ENCODE measurements around the gene ACAP2. TPM values are rescaled to one million over a fixed set of nuclear protein-coding genes. Genes with fewer than 3 reads are reported as not detected.

ACAP2 gene
- total RNA-seq, 1 donor from 2014 or later, result 46.0 TPM

- Histone ChIP-seq H3K4me1 (ENCODE audit: insufficient read depth, low read length) (no peaks in the 10 kb centered on the region), H3K4me3 (ENCODE audit: insufficient read depth, low read depth, low read length) (no peak overlapping the region), H3K9ac (ENCODE audit: low read length) (no peak overlapping the region), H3K4me2 (ENCODE audit: low read length) (no peak overlapping the region), H2AFZ (ENCODE audit: low read depth, low read length) (no peak overlapping the region), H3K79me2 (ENCODE audit: insufficient read depth, low read length) (peaks cover 12% of the 10 kb centered on the region), H3K27me3 (ENCODE audit: insufficient read depth, low read length) (no peaks in the 10 kb centered on the region), H3K9me3 (ENCODE audit: insufficient read depth, low read depth, low read length) (no peaks in the 10 kb centered on the region), H4K20me1 (ENCODE audit: insufficient read depth, low read length) (peaks cover 10% of the 10 kb centered on the region), H3K27ac (ENCODE audit: low read depth, low read length) (no peak overlapping the region), H3K36me3 (ENCODE audit: insufficient read depth, low read length) (no peaks in the 10 kb centered on the region)
- DNase-seq (ENCODE audit: low read depth) (no peak), FAIRE-seq (no peak)
- Mint-ChIP-seq H3K9me3 (ENCODE audit: unreplicated experiment) (no peaks in the 10 kb centered on the region), H3K27ac (ENCODE audit: unreplicated experiment) (no peak overlapping the region), H3K27me3 (ENCODE audit: low read depth, unreplicated experiment) (no peaks in the 10 kb centered on the region), H3K36me3 (ENCODE audit: low read depth, unreplicated experiment) (peaks cover 5% of the 10 kb centered on the region), H3K4me3 (ENCODE audit: unreplicated experiment) (no peak overlapping the region), H3K4me1 (ENCODE audit: low read depth, unreplicated experiment) (peaks cover 7% of the 10 kb centered on the region)
- TF ChIP-seq, protein P1, sequence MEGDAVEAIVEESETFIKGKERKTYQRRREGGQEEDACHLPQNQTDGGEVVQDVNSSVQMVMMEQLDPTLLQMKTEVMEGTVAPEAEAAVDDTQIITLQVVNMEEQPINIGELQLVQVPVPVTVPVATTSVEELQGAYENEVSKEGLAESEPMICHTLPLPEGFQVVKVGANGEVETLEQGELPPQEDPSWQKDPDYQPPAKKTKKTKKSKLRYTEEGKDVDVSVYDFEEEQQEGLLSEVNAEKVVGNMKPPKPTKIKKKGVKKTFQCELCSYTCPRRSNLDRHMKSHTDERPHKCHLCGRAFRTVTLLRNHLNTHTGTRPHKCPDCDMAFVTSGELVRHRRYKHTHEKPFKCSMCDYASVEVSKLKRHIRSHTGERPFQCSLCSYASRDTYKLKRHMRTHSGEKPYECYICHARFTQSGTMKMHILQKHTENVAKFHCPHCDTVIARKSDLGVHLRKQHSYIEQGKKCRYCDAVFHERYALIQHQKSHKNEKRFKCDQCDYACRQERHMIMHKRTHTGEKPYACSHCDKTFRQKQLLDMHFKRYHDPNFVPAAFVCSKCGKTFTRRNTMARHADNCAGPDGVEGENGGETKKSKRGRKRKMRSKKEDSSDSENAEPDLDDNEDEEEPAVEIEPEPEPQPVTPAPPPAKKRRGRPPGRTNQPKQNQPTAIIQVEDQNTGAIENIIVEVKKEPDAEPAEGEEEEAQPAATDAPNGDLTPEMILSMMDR (IDR thresholded peaks at IDR 0.05; ENCODE audit: insufficient read depth, low read depth, low read length), result no peak
- TF ChIP-seq EZH2 (IDR thresholded peaks at IDR 0.05; ENCODE audit: insufficient read depth, low read length), result no peak
Observed at GRCh38 chr3:195348426-195349115, 94.2 kb downstream of the ACAP2 start.

DNA sequence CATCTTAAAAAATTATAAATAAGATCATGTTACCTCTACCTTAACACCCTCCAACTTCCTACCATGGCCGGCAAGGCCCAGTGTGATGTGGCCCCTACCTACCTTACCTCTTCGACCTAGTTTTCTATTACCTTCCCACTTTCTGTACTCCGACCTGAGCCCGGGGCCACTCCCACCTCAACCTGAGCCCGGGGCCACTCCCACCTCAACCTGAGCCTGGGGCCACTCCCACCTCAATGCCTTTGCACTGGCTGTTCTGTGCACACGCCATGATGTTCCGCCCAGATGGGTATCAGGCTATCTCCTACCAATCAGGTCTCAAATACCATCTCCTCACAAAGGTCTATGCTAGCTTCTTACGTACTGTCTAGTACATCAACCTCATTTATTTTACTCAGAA lies 105.1 kb downstream of the ACAP2 start:
- no peak overlapping the region for H3K27ac Mint-ChIP-seq (ENCODE audit: unreplicated experiment)
- Histone ChIP-seq H3K27me3 (ENCODE audit: insufficient read depth, low read length) (no peaks in the 10 kb centered on the region), H3K9ac (ENCODE audit: low read length) (no peak overlapping the region), H3K9me3 (ENCODE audit: insufficient read depth, low read depth, low read length) (no peaks in the 10 kb centered on the region), H3K27ac (ENCODE audit: low read depth, low read length) (no peak overlapping the region), H3K79me2 (ENCODE audit: insufficient read depth, low read length) (no peaks in the 10 kb centered on the region), H3K4me1 (ENCODE audit: insufficient read depth, low read length) (no peaks in the 10 kb centered on the region), H2AFZ (ENCODE audit: low read depth, low read length) (no peak overlapping the region), H3K4me2 (ENCODE audit: low read length) (no peak overlapping the region), H3K36me3 (ENCODE audit: insufficient read depth, low read length) (peaks cover 5% of the 10 kb centered on the region), H4K20me1 (ENCODE audit: insufficient read depth, low read length) (no peaks in the 10 kb centered on the region), H3K4me3 (ENCODE audit: insufficient read depth, low read depth, low read length) (no peak overlapping the region)
- H3K4me3 Mint-ChIP-seq (ENCODE audit: unreplicated experiment), result no peak overlapping the region
- TF ChIP-seq, protein P1 (IDR thresholded peaks at IDR 0.05; ENCODE audit: insufficient read depth, low read depth, low read length), result no peak
- TF ChIP-seq EZH2 (IDR thresholded peaks at IDR 0.05; ENCODE audit: insufficient read depth, low read length), result no peak
- H3K9me3 Mint-ChIP-seq (ENCODE audit: unreplicated experiment), result no peaks in the 10 kb centered on the region
- no peaks in the 10 kb centered on the region for H3K27me3 Mint-ChIP-seq (ENCODE audit: low read depth, unreplicated experiment)
- FAIRE-seq, result no peak
- peaks cover 3% of the 10 kb centered on the region for H3K36me3 Mint-ChIP-seq (ENCODE audit: low read depth, unreplicated experiment)
- no peaks in the 10 kb centered on the region for H3K4me1 Mint-ChIP-seq (ENCODE audit: low read depth, unreplicated experiment)
- no peak for DNase-seq (ENCODE audit: low read depth)

DNA sequence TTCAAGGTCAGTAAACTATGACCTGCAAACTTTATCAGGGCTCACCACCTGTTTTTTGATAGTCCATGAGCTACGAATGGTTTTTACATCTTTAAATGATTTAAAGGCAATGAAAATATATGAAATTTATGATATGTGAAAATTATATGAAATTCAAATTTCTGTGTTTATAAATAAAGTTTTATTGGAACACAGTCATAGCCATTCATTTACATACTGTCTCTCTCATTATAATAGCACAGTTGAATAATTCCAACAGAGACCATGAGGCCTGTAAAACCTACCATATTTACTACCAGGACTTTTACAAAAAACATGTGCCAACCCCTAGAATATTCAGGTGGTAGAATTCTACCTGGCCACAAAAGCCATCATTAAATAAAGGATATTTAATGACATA lies 107.9 kb downstream of the ACAP2 start:
- TF ChIP-seq, protein P1 (IDR thresholded peaks at IDR 0.05; ENCODE audit: insufficient read depth, low read depth, low read length), result no peak
- no peak for TF ChIP-seq EZH2 (IDR thresholded peaks at IDR 0.05; ENCODE audit: insufficient read depth, low read length)
- Histone ChIP-seq H3K4me2 (ENCODE audit: low read length) (no peak overlapping the region), H3K4me1 (ENCODE audit: insufficient read depth, low read length) (no peaks in the 10 kb centered on the region), H3K4me3 (ENCODE audit: insufficient read depth, low read depth, low read length) (no peak overlapping the region), H3K27me3 (ENCODE audit: insufficient read depth, low read length) (no peaks in the 10 kb centered on the region), H3K79me2 (ENCODE audit: insufficient read depth, low read length) (no peaks in the 10 kb centered on the region), H2AFZ (ENCODE audit: low read depth, low read length) (no peak overlapping the region), H4K20me1 (ENCODE audit: insufficient read depth, low read length) (no peaks in the 10 kb centered on the region), H3K36me3 (ENCODE audit: insufficient read depth, low read length) (peaks cover 12% of the 10 kb centered on the region), H3K27ac (ENCODE audit: low read depth, low read length) (no peak overlapping the region), H3K9me3 (ENCODE audit: insufficient read depth, low read depth, low read length) (no peaks in the 10 kb centered on the region), H3K9ac (ENCODE audit: low read length) (no peak overlapping the region)
- H3K4me1 Mint-ChIP-seq (ENCODE audit: low read depth, unreplicated experiment), result no peaks in the 10 kb centered on the region
- H3K4me3 Mint-ChIP-seq (ENCODE audit: unreplicated experiment), result no peak overlapping the region
- no peak overlapping the region for H3K27ac Mint-ChIP-seq (ENCODE audit: unreplicated experiment)
- DNase-seq (ENCODE audit: low read depth), result no peak
- H3K36me3 Mint-ChIP-seq (ENCODE audit: low read depth, unreplicated experiment), result peaks cover 13% of the 10 kb centered on the region
- H3K27me3 Mint-ChIP-seq (ENCODE audit: low read depth, unreplicated experiment), result no peaks in the 10 kb centered on the region
- FAIRE-seq, result no peak
- no peaks in the 10 kb centered on the region for H3K9me3 Mint-ChIP-seq (ENCODE audit: unreplicated experiment)
